ENCODE data around the gene NRSN1.

NRSN1 gene

DNA sequence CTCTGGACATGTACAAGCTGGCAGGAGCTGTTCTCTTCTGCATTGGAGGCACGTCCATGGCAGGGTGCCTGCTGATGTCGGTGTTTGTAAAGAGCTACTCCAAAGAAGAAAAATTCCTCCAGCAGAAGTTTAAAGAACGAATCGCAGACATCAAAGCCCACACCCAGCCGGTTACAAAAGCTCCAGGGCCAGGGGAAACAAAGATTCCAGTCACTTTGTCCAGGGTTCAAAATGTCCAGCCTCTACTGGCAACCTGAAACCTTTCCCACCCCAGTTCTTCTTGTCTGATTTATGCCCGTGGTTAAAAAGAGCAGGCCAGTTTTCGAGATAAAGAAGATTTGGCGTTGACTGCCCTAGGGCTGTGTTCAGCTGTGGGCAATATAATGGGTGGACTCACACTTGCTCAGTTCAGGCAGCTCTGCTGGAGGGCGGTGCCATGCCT lies 19.7 kb downstream of the NRSN1 start:
- TF ChIP-seq, protein P1, sequence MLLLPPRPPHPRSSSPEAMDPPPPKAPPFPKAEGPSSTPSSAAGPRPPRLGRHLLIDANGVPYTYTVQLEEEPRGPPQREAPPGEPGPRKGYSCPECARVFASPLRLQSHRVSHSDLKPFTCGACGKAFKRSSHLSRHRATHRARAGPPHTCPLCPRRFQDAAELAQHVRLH (tag by site-specific recombination; IDR thresholded peaks at IDR 0.05), result no peak
- no peak for TF ChIP-seq TRIM28 (IDR thresholded peaks at IDR 0.05; ENCODE audit: borderline replicate concordance, low read length)
- TF ChIP-seq ZNF426 (tag by site-specific recombination; IDR thresholded peaks at IDR 0.05), result no peak
- TF ChIP-seq ZNF747 (tag by site-specific recombination; IDR thresholded peaks at IDR 0.05), result no peak
- TF ChIP-seq ZNF514 (tag by site-specific recombination; IDR thresholded peaks at IDR 0.05), result no peak
- no peak for TF ChIP-seq ZNF148 (tag by site-specific recombination; IDR thresholded peaks at IDR 0.05; ENCODE audit: borderline replicate concordance)
- no peak for TF ChIP-seq ZNF140 (tag by site-specific recombination; IDR thresholded peaks at IDR 0.05)
- no peak for TF ChIP-seq BCL11A (tag by site-specific recombination; IDR thresholded peaks at IDR 0.05; ENCODE audit: low read depth)
- TF ChIP-seq GLIS1 (tag by site-specific recombination; IDR thresholded peaks at IDR 0.05), result no peak
- no peak for TF ChIP-seq ZNF114 (tag by site-specific recombination; IDR thresholded peaks at IDR 0.05)
- TF ChIP-seq ZNF670 (tag by site-specific recombination; IDR thresholded peaks at IDR 0.05; ENCODE audit: low read depth), result no peak
- no peak for TF ChIP-seq ZXDB (tag by site-specific recombination; IDR thresholded peaks at IDR 0.05)
- TF ChIP-seq ZNF280C (tag by site-specific recombination; IDR thresholded peaks at IDR 0.05), result no peak
- TF ChIP-seq ZBTB17 (tag by site-specific recombination; IDR thresholded peaks at IDR 0.05), result no peak
- no peak for TF ChIP-seq ZNF311 (tag by site-specific recombination; IDR thresholded peaks at IDR 0.05; ENCODE audit: borderline replicate concordance)
- no peak for TF ChIP-seq SCRT2 (tag by site-specific recombination; IDR thresholded peaks at IDR 0.05)
- no peak for TF ChIP-seq SP2 (tag by site-specific recombination; IDR thresholded peaks at IDR 0.05)
- POLR2A ChIA-PET, result no interaction called here
- no peak overlapping the region for H3K27ac ChIP-seq (ENCODE audit: extremely low read depth, low read depth, low read length)
- no peak overlapping the region for H3K4me3 ChIP-seq (ENCODE audit: low read depth, low read length)
- no peaks in the 10 kb centered on the region for H3K36me3 ChIP-seq (ENCODE audit: control insufficient read depth in 2 of 2, insufficient read depth in 1 of 2, low read length in 2 of 2)
- no peaks in the 10 kb centered on the region for H3K4me1 ChIP-seq (ENCODE audit: control insufficient read depth, insufficient read depth, low read length)
- no peaks in the 10 kb centered on the region for H3K9me3 ChIP-seq (ENCODE audit: control insufficient read depth, insufficient read depth, low read depth, low read length)
- CTCF ChIA-PET, result no interaction called here

- CTCF ChIA-PET, result interaction anchor here (0.7 kb wide), 1 partner anchor 26 kb away, joined by 4 read pairs; no protein-coding TSS in a partner anchor
- no peaks in the 10 kb centered on the region for H3K4me1 ChIP-seq (ENCODE audit: control insufficient read depth, insufficient read depth, low read length)
- H3K27ac ChIP-seq (ENCODE audit: extremely low read depth, low read depth, low read length), result no peak overlapping the region
- no peaks in the 10 kb centered on the region for H3K9me3 ChIP-seq (ENCODE audit: control insufficient read depth, insufficient read depth, low read depth, low read length)
- no peaks in the 10 kb centered on the region for H3K36me3 ChIP-seq (ENCODE audit: control insufficient read depth in 2 of 2, insufficient read depth in 1 of 2, low read length in 2 of 2)
- TF ChIP-seq IKZF3 (tag by site-specific recombination; IDR thresholded peaks at IDR 0.05) (no peak), SP7 (tag by site-specific recombination; IDR thresholded peaks at IDR 0.05) (no peak), ZNF530 (tag by site-specific recombination; IDR thresholded peaks at IDR 0.05; ENCODE audit: low read depth) (no peak), ZNF416 (tag by site-specific recombination; IDR thresholded peaks at IDR 0.05) (no peak)
- TF ChIP-seq, protein P2, sequence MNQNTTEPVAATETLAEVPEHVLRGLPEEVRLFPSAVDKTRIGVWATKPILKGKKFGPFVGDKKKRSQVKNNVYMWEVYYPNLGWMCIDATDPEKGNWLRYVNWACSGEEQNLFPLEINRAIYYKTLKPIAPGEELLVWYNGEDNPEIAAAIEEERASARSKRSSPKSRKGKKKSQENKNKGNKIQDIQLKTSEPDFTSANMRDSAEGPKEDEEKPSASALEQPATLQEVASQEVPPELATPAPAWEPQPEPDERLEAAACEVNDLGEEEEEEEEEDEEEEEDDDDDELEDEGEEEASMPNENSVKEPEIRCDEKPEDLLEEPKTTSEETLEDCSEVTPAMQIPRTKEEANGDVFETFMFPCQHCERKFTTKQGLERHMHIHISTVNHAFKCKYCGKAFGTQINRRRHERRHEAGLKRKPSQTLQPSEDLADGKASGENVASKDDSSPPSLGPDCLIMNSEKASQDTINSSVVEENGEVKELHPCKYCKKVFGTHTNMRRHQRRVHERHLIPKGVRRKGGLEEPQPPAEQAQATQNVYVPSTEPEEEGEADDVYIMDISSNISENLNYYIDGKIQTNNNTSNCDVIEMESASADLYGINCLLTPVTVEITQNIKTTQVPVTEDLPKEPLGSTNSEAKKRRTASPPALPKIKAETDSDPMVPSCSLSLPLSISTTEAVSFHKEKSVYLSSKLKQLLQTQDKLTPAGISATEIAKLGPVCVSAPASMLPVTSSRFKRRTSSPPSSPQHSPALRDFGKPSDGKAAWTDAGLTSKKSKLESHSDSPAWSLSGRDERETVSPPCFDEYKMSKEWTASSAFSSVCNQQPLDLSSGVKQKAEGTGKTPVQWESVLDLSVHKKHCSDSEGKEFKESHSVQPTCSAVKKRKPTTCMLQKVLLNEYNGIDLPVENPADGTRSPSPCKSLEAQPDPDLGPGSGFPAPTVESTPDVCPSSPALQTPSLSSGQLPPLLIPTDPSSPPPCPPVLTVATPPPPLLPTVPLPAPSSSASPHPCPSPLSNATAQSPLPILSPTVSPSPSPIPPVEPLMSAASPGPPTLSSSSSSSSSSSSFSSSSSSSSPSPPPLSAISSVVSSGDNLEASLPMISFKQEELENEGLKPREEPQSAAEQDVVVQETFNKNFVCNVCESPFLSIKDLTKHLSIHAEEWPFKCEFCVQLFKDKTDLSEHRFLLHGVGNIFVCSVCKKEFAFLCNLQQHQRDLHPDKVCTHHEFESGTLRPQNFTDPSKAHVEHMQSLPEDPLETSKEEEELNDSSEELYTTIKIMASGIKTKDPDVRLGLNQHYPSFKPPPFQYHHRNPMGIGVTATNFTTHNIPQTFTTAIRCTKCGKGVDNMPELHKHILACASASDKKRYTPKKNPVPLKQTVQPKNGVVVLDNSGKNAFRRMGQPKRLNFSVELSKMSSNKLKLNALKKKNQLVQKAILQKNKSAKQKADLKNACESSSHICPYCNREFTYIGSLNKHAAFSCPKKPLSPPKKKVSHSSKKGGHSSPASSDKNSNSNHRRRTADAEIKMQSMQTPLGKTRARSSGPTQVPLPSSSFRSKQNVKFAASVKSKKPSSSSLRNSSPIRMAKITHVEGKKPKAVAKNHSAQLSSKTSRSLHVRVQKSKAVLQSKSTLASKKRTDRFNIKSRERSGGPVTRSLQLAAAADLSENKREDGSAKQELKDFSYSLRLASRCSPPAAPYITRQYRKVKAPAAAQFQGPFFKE (tag by site-specific recombination; IDR thresholded peaks at IDR 0.05; ENCODE audit: borderline replicate concordance), result no peak
- POLR2A ChIA-PET, result no interaction called here
- H3K4me3 ChIP-seq (ENCODE audit: low read depth, low read length), result no peak overlapping the region
Measured at GRCh38 chr6:24146871-24147270, 20.9 kb downstream of the NRSN1 start.

All from HEK293 (cell line).